Skin epidermis (tissue), 12 donors: ENCODE results near the gene FSTL1.
"Not testable (repeated sequence)": the region's sequence is repeated elsewhere in the genome, so short reads cannot be mapped to it uniquely, and the experiment has no call there.

Source experiments
- H3K27ac ChIP-seq, 21 experiments: fragments of 200-600 bp; sonication (generic) in 11 of 21; one replicate each; pipeline ENCODE4 v1.5.0; 2020; ENCODE audit warnings: mild to moderate bottlenecking in 3 of 21, inconsistent platforms in 2 of 21, moderate library complexity in 2 of 21
- H3K4me3 ChIP-seq, 7 experiments: fragments of 200-600 bp; sonication (generic) in 2 of 7; one replicate each; pipeline ENCODE4 v1.5.0; 2020; ENCODE audit warnings: inconsistent platforms in 2 of 7, mild to moderate bottlenecking in 2 of 7, moderate library complexity in 1 of 7

The FSTL1 gene

GRCh38 chr3:120382941-120383447, 67.8 kb downstream of the FSTL1 start:
- Histone ChIP-seq H3K4me3 (no peak overlapping the region), H3K27ac (no peak overlapping the region)

DNA sequence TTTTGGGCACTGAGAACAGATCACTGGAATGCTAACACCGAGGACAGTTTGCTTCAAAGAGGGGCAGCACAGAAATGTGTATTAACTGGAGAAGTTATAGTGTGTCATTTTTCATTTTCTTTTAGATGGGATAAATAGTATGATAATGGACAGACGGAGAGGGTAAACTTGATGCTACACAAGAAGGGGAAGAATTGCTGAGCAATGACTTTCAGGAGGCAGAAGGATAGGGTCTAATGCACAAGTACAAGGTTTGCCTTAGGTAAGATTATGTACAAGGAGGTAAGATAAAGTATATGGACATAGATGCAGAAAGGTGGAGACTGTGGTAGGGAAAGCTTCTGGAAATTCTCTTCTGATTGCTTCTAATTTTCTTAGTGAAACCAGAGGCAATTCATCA, 69.3 kb downstream of the FSTL1 start:
- no peak overlapping the region for H3K27ac ChIP-seq

GRCh38 chr3:120377948-120378347, 72.8 kb downstream of the FSTL1 start:
- not testable (repeated sequence) for H3K4me3 ChIP-seq, H3K27ac ChIP-seq

More for the DNA sequence above, 69.3 kb downstream of the FSTL1 start:
- H3K4me3 ChIP-seq = no peak overlapping the region

- no peak overlapping the region for H3K27ac ChIP-seq
- H3K4me3 ChIP-seq = no peak overlapping the region
Observed at GRCh38 chr3:120370463-120370862, 80.3 kb downstream of the FSTL1 start.

GRCh38 chr3:120369037-120369467, 81.7 kb downstream of the FSTL1 start:
- H3K27ac ChIP-seq = no peak overlapping the region
- no peak overlapping the region for H3K4me3 ChIP-seq

GRCh38 chr3:120368172-120368571, 82.6 kb downstream of the FSTL1 start:
- no peak overlapping the region for H3K27ac ChIP-seq
- no peak overlapping the region for H3K4me3 ChIP-seq

GRCh38 chr3:120364821-120365220, 86.0 kb downstream of the FSTL1 start:
- H3K27ac ChIP-seq = no peak overlapping the region
- no peak overlapping the region for H3K4me3 ChIP-seq

DNA sequence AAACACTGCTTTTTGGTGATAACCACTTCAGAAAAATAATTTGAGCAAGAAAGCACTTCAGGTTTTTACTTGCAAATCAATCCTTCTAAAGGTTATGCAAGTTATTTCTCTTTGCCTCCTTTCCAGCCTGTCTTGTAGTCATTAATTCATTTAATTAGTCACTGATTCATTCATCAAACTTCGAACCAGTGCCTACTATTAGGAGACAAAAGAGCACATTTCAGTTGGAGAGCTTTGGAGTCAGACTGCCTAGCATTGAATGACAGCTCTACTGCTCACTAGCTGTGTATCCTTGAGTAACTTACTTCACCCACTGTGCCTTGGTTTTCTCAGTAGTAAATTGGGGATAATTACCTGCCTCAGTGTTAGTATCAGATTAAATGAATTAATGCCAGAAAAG, 86.7 kb downstream of the FSTL1 start:
- Histone ChIP-seq H3K27ac (no peak overlapping the region), H3K4me3 (no peak overlapping the region)

DNA sequence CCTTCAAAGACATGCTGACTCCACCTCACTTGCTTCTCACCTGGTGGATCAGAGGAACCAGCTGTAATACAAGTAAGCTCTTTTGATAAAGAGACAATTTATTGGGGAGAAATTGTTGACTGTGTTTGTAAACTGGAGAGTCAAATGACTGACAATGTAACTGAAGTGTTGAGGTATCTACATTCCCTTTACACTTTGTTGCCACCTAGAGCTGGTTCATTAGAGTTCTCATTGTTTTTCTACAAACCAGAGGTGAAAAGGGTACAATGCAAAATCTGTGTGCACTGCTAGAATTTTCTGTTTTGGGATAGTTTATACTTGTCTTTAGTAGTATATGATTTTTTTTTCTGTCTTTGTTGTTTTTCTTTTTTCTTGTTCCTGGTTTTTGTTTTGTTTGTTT, 93.0 kb downstream of the FSTL1 start:
- no peak overlapping the region for H3K27ac ChIP-seq
- no peak overlapping the region for H3K4me3 ChIP-seq

DNA sequence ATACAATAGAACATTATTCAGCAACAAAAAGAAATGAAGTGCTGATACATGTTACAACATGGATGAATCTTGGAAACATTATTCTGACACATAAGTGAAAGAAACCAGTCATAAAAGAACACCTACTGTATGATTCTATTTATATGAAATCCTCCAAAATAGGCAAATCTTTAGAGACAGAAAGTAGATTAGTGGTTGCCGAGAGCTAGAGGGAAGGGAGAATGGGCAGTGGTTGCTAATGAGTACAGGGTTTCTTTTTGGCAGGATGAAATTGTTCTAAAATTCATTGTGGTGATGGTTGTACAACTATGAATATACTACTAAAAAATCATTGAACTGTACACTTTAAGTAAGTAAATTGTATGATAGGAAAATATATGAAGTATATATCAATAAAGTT, 95.3 kb downstream of the FSTL1 start:
- no peak overlapping the region for H3K4me3 ChIP-seq
- no peak overlapping the region for H3K27ac ChIP-seq

DNA sequence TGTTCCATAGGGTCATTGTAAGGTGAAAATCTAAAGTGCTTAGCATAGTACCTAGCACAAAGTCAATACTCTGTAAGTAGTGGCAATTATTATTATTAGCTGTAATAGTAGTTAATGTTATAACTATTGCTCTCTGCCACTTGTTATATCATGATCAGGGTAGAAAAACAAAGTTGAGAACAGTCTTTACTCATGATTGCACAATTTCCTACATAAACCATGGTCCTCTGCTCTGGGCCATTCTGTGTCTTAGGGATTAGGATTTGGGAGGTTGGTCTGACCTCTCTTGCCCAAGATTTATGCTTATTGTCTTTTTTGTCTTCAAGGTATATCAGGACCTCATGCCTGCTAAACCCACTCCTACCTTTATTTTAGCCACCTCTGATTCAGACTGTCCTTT, 97.3 kb downstream of the FSTL1 start:
- Histone ChIP-seq H3K4me3 (no peak overlapping the region), H3K27ac (no peak overlapping the region)

GRCh38 chr3:120352017-120352416, 98.8 kb downstream of the FSTL1 start:
- Histone ChIP-seq H3K4me3 (no peak overlapping the region), H3K27ac (no peak overlapping the region)

GRCh38 chr3:120350401-120350941, 100.3 kb downstream of the FSTL1 start:
- Histone ChIP-seq H3K4me3 (peak overlapping the region in 1 of 7 experiments; percentile 81), H3K27ac (peak overlapping the region in 7 of 21 experiments; percentile 0 to 94 (median 79))

DNA sequence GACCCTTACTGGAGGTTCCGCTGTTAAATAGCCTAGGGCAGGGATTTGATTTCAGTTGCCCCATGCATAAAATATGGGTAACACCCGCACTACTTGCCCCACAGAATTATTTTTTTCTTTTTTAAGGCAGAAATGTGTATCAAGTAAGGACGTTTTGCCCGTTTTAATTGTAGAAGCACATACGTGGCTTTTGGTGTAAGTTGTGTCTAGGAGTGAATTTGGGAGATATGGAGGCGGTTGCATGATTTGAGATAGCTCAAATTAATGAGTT, 101.0 kb downstream of the FSTL1 start:
- H3K4me3 ChIP-seq = peak overlapping the region; percentile 66 to 93 (median 82)
- H3K27ac ChIP-seq = peak overlapping the region in 20 of 21 experiments; percentile 75 to 94 (median 87)

- peak within 1 kb of the TSS; percentile 61 to 94 (median 87) for H3K27ac ChIP-seq
- peak within 1 kb of the TSS; percentile 66 to 93 (median 82) for H3K4me3 ChIP-seq
Observed at GRCh38 chr3:120348991-120349854, 101.6 kb downstream of the FSTL1 start, which contains the start of gene LRRC58. Gene LRRC58, minus strand, starts transcription at chr3:120349354. Its CDS starts 111 bp downstream, at chr3:120349243.

GRCh38 chr3:120348065-120348990, 102.5 kb downstream of the FSTL1 start:
- H3K4me3 ChIP-seq = peak overlapping the region; percentile 66 to 93 (median 82)
- peak overlapping the region; percentile 61 to 94 (median 87) for H3K27ac ChIP-seq

GRCh38 chr3:120344349-120344748, 106.4 kb downstream of the FSTL1 start:
- Histone ChIP-seq H3K27ac (no peak overlapping the region), H3K4me3 (no peak overlapping the region)
